Endothelial cell of hepatic sinusoid (primary cell): ENCODE measurements around the gene C9orf78.

Experiments used
- in situ Hi-C: cut with HindIII; loops from 2 replicates; pipeline ENCODE4 v1.10.0; 2017; ENCODE audit warnings: low sequenced_read_pairs

Gene C9orf78

GRCh38 chr9:129848712-129849441 is 13.8 kb upstream of the C9orf78 start:
- in situ Hi-C loops: loop anchor here (25.0 kb wide), 1 partner anchor 413 kb away; the partner anchor contains the start of gene HMCN2

- in situ Hi-C loops: loop anchor here (25.0 kb wide), 1 partner anchor 417 kb away; the partner anchor contains the start of gene HMCN2
These were observed 10.3 kb upstream of the C9orf78 start for GRCh38 chr9:129845373-129845772.

- in situ Hi-C loops: loop anchor here (25.0 kb wide), 1 partner anchor 421 kb away; the partner anchor contains the start of gene HMCN2
These were observed 6.0 kb upstream of the C9orf78 start for GRCh38 chr9:129841071-129841470.

- in situ Hi-C loops: loop anchor here (25.0 kb wide), 1 partner anchor 422 kb away; the partner anchor contains the start of gene HMCN2
These were observed 5.0 kb upstream of the C9orf78 start for GRCh38 chr9:129840034-129840433.

- in situ Hi-C loops: loop anchor here (10.0 to 25.0 kb wide), 2 partner anchors 215 to 423 kb away; partner anchors contain the start of genes GPR107 and HMCN2
These were observed 4.4 kb upstream of the C9orf78 start for GRCh38 chr9:129839324-129840023.

GRCh38 chr9:129838707-129839259 is 3.7 kb upstream of the C9orf78 start:
- in situ Hi-C loops: loop anchor here (10.0 to 25.0 kb wide), 2 partner anchors 216 to 424 kb away; partner anchors contain the start of genes GPR107 and HMCN2

- in situ Hi-C loops: loop anchor here (10.0 to 25.0 kb wide), 2 partner anchors 218 to 426 kb away; partner anchors contain the start of genes GPR107 and HMCN2
These were observed 1.4 kb upstream of the C9orf78 start for GRCh38 chr9:129836311-129837007.

GRCh38 chr9:129835860-129836223 is 767 bp upstream of the C9orf78 start:
- in situ Hi-C loops: loop anchor here (10.0 to 25.0 kb wide), 2 partner anchors 219 to 426 kb away; partner anchors contain the start of genes GPR107 and HMCN2

GRCh38 chr9:129834489-129835127 is 467 bp downstream of the C9orf78 start:
- in situ Hi-C loops: loop anchor here (10.0 to 25.0 kb wide), 2 partner anchors 220 to 428 kb away; partner anchors contain the start of genes GPR107 and HMCN2

GRCh38 chr9:129832982-129833381 is 2.1 kb downstream of the C9orf78 start:
- in situ Hi-C loops: loop anchor here (10.0 to 25.0 kb wide), 2 partner anchors 222 to 429 kb away; partner anchors contain the start of genes GPR107 and HMCN2

GRCh38 chr9:129828969-129829368 is 6.1 kb downstream of the C9orf78 start:
- in situ Hi-C loops: loop anchor here (25.0 kb wide), 1 partner anchor 433 kb away; the partner anchor contains the start of gene HMCN2

GRCh38 chr9:129828051-129828450 is 7.0 kb downstream of the C9orf78 start:
- in situ Hi-C loops: loop anchor here (25.0 kb wide), 1 partner anchor 434 kb away; the partner anchor contains the start of gene HMCN2

- in situ Hi-C loops: loop anchor here (25.0 kb wide), 1 partner anchor 436 kb away; the partner anchor contains the start of gene HMCN2
These were observed 8.3 kb downstream of the C9orf78 start for GRCh38 chr9:129826759-129827158.

GRCh38 chr9:129826344-129826743 is 8.7 kb downstream of the C9orf78 start:
- in situ Hi-C loops: loop anchor here (25.0 kb wide), 1 partner anchor 436 kb away; the partner anchor contains the start of gene HMCN2

GRCh38 chr9:129823935-129824601 is 11.0 kb downstream of the C9orf78 start, which contains the start of gene TOR1A:
Gene TOR1A, minus strand, starts transcription at chr9:129824136. Its CDS starts 51 bp downstream, at chr9:129824085.
- in situ Hi-C loops: loop anchor here (5.0 kb wide), 1 partner anchor 47 kb away; no protein-coding TSS in a partner anchor

GRCh38 chr9:129823542-129823934 is 11.5 kb downstream of the C9orf78 start:
- in situ Hi-C loops: loop anchor here (5.0 kb wide), 1 partner anchor 46 kb away; no protein-coding TSS in a partner anchor

- in situ Hi-C loops: loop anchor here (5.0 kb wide), 1 partner anchor 46 kb away; no protein-coding TSS in a partner anchor
These were observed 12.1 kb downstream of the C9orf78 start for GRCh38 chr9:129822898-129823541.
